DND-41 (cell line): ENCODE measurements around the gene ING4.

ENCODE experiments used
- ATAC-seq: fragments of 200-7000 bp; cut with Tn5 transposase; 3 replicates; pipeline ENCODE4 v1.9.1; 2021; ENCODE audit warnings: low read depth; ENCODE audit not compliant: insufficient read depth
- DNase-seq: peaks from one replicate; pipeline ENCODE4 v3.0.0-alpha.2; 2020
- H2AFZ ChIP-seq: 2 replicates; pipeline ENCODE4 v1.6.0; 2012; ENCODE audit warnings: low read depth, low read length
- H3K27ac ChIP-seq: 2 replicates; pipeline ENCODE4 v1.5.1; 2012; ENCODE audit warnings: low read length, inconsistent platforms
- H3K27me3 ChIP-seq: fragments of 200-600 bp; sonication (generic); 2 replicates; pipeline ENCODE4 v1.6.0; 2012; ENCODE audit warnings: low read length, mild to moderate bottlenecking, inconsistent platforms; ENCODE audit not compliant: insufficient read depth, poor library complexity
- H3K36me3 ChIP-seq: 2 replicates; pipeline ENCODE4 v1.5.1; 2012; ENCODE audit warnings: low read length, inconsistent platforms; ENCODE audit not compliant: insufficient read depth
- H3K4me1 ChIP-seq: 2 replicates; pipeline ENCODE4 v1.5.1; 2012; ENCODE audit warnings: mild to moderate bottlenecking, low read length; ENCODE audit not compliant: insufficient read depth
- H3K4me2 ChIP-seq: 2 replicates; pipeline ENCODE4 v1.6.0; 2012; ENCODE audit warnings: mild to moderate bottlenecking, moderate library complexity, low read length, inconsistent platforms; ENCODE audit not compliant: insufficient read depth
- H3K4me3 ChIP-seq, 2 experiments: fragments of 200-600 bp in 1 of 2; shearing (Covaris generic) in 1 of 2; 2 replicates each; pipeline ENCODE4 v1.5.1; 2012 to 2016; ENCODE audit warnings: inconsistent platforms in 2 of 2, low read length in 2 of 2, mild to moderate bottlenecking in 2 of 2, low read depth in 1 of 2, moderate library complexity in 1 of 2
- H3K79me2 ChIP-seq: 2 replicates; pipeline ENCODE4 v1.6.0; 2012; ENCODE audit warnings: low read length, inconsistent platforms; ENCODE audit not compliant: insufficient read depth
- H3K9ac ChIP-seq: 2 replicates; pipeline ENCODE4 v1.6.0; 2012; ENCODE audit warnings: low read depth, mild to moderate bottlenecking, inconsistent platforms, low read length, moderate library complexity
- H3K9me3 ChIP-seq: 2 replicates; pipeline ENCODE4 v1.5.1; 2012; ENCODE audit warnings: low read length, moderate library complexity, mild to moderate bottlenecking, inconsistent platforms; ENCODE audit not compliant: insufficient read depth, severe bottlenecking
- H4K20me1 ChIP-seq: 2 replicates; pipeline ENCODE4 v1.6.0; 2012; ENCODE audit warnings: low read length; ENCODE audit not compliant: insufficient read depth
- EZH2 ChIP-seq: IDR thresholded peaks from 3 replicates; pipeline ENCODE4 v1.6.1; 2012; ENCODE audit warnings: borderline replicate concordance, low read depth, mild to moderate bottlenecking, moderate library complexity, low read length, inconsistent platforms; ENCODE audit not compliant: severe bottlenecking
- TF ChIP-seq, protein P1 (sequence below): IDR thresholded peaks from 2 replicates; pipeline ENCODE4 v1.5.1; 2012; ENCODE audit warnings: borderline replicate concordance, low read length, moderate library complexity, mild to moderate bottlenecking; ENCODE audit not compliant: poor library complexity, severe bottlenecking; ENCODE audit errors: extremely low read depth

The ING4 gene

DNA sequence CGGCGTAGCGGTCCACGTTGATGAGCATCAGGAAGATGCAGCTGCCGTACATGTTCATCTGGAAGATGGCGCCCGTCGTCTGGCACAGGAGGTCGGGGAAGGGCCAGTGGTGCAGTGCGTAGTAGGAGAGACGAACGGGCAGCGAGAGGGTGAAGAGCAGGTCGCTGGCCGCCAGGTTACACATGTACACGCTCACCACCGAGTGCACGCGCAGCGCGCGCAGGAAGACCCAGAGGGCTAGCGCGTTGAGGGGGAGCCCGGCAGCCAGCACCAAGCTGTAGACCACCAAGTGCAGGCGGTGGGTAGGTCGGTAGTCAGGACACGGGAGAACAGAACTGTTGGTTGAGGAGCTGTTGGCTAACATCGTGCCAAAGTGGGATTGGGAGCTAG lies 42.0 kb downstream of the ING4 start:
- no peak overlapping the region for H3K9ac ChIP-seq
- H2AFZ ChIP-seq = no peak overlapping the region
- H3K27me3 ChIP-seq = no peaks in the 10 kb centered on the region
- H3K27ac ChIP-seq = no peak overlapping the region
- ATAC-seq = no peak
- DNase-seq = no peak
- no peaks in the 10 kb centered on the region for H3K36me3 ChIP-seq
- TF ChIP-seq, protein P1, sequence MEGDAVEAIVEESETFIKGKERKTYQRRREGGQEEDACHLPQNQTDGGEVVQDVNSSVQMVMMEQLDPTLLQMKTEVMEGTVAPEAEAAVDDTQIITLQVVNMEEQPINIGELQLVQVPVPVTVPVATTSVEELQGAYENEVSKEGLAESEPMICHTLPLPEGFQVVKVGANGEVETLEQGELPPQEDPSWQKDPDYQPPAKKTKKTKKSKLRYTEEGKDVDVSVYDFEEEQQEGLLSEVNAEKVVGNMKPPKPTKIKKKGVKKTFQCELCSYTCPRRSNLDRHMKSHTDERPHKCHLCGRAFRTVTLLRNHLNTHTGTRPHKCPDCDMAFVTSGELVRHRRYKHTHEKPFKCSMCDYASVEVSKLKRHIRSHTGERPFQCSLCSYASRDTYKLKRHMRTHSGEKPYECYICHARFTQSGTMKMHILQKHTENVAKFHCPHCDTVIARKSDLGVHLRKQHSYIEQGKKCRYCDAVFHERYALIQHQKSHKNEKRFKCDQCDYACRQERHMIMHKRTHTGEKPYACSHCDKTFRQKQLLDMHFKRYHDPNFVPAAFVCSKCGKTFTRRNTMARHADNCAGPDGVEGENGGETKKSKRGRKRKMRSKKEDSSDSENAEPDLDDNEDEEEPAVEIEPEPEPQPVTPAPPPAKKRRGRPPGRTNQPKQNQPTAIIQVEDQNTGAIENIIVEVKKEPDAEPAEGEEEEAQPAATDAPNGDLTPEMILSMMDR = no peak
- TF ChIP-seq EZH2 = no peak
- no peaks in the 10 kb centered on the region for H3K9me3 ChIP-seq
- no peak overlapping the region for H3K4me3 ChIP-seq
- H4K20me1 ChIP-seq = no peaks in the 10 kb centered on the region
- H3K4me1 ChIP-seq = peaks cover 3% of the 10 kb centered on the region
- no peak overlapping the region for H3K4me2 ChIP-seq
- no peaks in the 10 kb centered on the region for H3K79me2 ChIP-seq

DNA sequence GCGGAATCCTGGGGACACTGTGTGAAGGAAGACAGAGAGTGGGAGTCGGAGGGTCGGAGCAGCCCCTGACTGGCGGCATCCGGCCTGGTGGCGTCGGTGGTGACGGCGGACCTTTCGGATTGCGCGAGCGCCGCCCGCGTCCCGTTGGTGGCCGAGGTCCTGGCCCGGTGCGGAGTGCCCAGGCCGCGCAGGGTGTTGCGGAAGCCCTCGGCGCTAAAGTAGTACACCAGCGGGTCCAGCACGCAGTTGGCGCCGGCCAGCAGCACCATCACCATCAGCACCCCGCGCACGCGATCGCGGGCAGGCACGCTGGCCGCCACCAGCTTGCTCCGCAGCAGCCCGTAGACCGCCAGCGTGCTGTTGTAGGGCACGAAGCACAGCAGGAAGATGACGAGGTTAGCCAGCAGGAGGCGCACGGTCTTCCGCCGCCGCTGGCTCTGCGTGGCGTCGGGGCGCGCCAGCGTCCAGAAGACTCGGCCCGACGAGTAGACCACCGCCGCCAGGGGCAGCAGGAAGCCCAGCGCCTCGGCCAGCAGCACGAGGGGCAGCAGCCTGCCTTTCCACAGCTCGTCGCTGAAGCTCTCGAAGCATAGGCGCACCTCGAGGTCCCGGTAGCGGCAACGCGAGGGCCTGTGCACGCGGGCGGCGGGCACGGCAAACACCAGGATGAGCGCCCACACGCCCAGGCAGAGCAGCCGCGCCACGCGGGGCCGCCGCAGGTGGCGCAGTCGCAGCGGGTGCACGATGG lies 42.6 kb downstream of the ING4 start:
- no peak overlapping the region for H2AFZ ChIP-seq
- H3K36me3 ChIP-seq = no peaks in the 10 kb centered on the region
- DNase-seq (no peak), ATAC-seq (no peak)
- H4K20me1 ChIP-seq = no peaks in the 10 kb centered on the region
- H3K9ac ChIP-seq = no peak overlapping the region
- no peaks in the 10 kb centered on the region for H3K27me3 ChIP-seq
- no peaks in the 10 kb centered on the region for H3K79me2 ChIP-seq
- TF ChIP-seq EZH2 = no peak
- TF ChIP-seq, protein P1 = no peak
- H3K4me1 ChIP-seq = peaks cover 3% of the 10 kb centered on the region
- no peak overlapping the region for H3K27ac ChIP-seq
- no peaks in the 10 kb centered on the region for H3K9me3 ChIP-seq
- no peak overlapping the region for H3K4me3 ChIP-seq
- H3K4me2 ChIP-seq = no peak overlapping the region

DNA sequence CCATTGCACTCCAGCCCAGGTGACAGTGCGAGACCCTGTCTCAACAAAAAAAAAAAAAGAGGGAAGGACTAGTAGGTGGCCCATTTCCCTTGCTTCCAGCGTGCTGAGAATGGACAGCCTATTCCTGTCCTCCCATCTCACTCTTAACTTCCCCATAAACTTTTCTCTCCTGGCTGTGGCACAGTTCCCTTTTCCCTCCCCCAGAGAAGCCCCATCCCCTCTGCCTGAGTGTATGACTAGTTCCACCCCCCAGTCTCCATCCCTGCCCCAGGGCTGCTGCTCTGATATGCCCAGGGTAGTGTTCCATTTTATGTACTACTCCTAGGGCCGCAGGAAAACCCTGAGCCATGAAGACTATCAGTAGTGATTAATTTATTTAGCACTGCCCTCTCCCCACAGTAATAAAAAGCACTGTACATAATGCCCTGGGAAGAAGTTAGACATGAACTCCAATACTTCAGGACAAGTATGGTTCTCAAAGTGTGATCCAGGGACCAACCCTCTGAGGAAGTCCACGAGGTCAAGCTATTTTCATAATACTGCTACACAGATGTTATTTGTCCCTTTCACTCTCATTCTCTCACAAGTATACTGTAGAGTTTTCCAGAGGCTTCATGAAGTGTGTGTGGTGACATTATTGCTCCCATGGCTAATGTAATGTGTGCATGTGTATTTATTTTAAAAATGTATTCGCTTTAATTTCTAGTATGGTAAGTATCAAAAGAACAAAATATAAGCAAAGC lies 44.3 kb downstream of the ING4 start:
- Histone ChIP-seq H3K36me3 (no peaks in the 10 kb centered on the region), H3K27me3 (no peaks in the 10 kb centered on the region), H3K9ac (no peak overlapping the region; the same call in 1 of the 2 replicates), H3K9me3 (no peaks in the 10 kb centered on the region), H3K4me2 (no peak overlapping the region), H2AFZ (no peak overlapping the region), H3K27ac (no peak overlapping the region), H3K4me3 (no peak overlapping the region), H4K20me1 (no peaks in the 10 kb centered on the region), H3K79me2 (no peaks in the 10 kb centered on the region), H3K4me1 (peaks cover 8% of the 10 kb centered on the region)
- TF ChIP-seq, protein P1 = no peak
- no peak for TF ChIP-seq EZH2
- ATAC-seq (no peak), DNase-seq (no peak)
